Esophagus muscularis mucosa (tissue), 4 donors: ENCODE data around the gene DBF4B. TPM values are rescaled to one million over a fixed set of nuclear protein-coding genes. Genes with fewer than 3 reads are reported as not detected.

Source experiments
- DNase-seq: peaks from one replicate; pipeline ENCODE4 v3.0.0-alpha.2; 2017; ENCODE audit errors: extremely low spot score
- H3K27ac ChIP-seq, 4 donors: fragments of 200-600 bp; sonication (generic); replicated peaks in 1 of 4; 1 replicate in 3 of 4; 2 replicates in 1 of 4; pipeline ENCODE4 v1.5.1; 2016 to 2019; ENCODE audit warnings: mild to moderate bottlenecking in 1 of 4
- H3K27me3 ChIP-seq, 4 donors: fragments of 200-600 bp; sonication (generic); one replicate each; pipeline versions ENCODE4 v1.5.1 to v1.6.0; 2016 to 2019
- H3K36me3 ChIP-seq, 4 donors: fragments of 200-600 bp; sonication (generic); one replicate each; pipeline ENCODE4 v1.5.1; 2016 to 2019
- H3K4me1 ChIP-seq, 4 donors: fragments of 200-600 bp; sonication (generic); one replicate each; pipeline ENCODE4 v1.5.1; 2016 to 2019
- H3K4me3 ChIP-seq, 4 donors: fragments of 200-600 bp; sonication (generic); 1 replicate in 2 of 4; 2 replicates in 2 of 4; pipeline ENCODE4 v1.5.1; 2016 to 2019; ENCODE audit warnings: mild to moderate bottlenecking in 4 of 4, moderate library complexity in 1 of 4
- H3K9me3 ChIP-seq, 4 donors: fragments of 200-600 bp; sonication (generic); 1 replicate in 3 of 4; 2 replicates in 1 of 4; pipeline ENCODE4 v1.5.1; 2016 to 2019
- CTCF ChIP-seq, 3 experiments: fragments of 200-600 bp in 2 of 3; fragments of 450-650 bp in 1 of 3; sonication (generic) in 2 of 3; IDR thresholded peaks; one replicate each; pipeline ENCODE4 v1.5.1; 2017 to 2019; ENCODE audit warnings: antibody characterized with exemption in 3 of 3, mild to moderate bottlenecking in 2 of 3, moderate library complexity in 1 of 3
- EP300 ChIP-seq: sonication (generic); formaldehyde crosslinking; IDR thresholded peaks from one replicate; pipeline ENCODE4 v1.6.1; 2017; ENCODE audit warnings: antibody characterized with exemption
- POLR2A ChIP-seq: fragments of 450-650 bp; IDR thresholded peaks from one replicate; pipeline ENCODE4 v1.6.1; 2017; ENCODE audit warnings: antibody characterized with exemption, moderate library complexity, mild to moderate bottlenecking, low read depth
- POLR2AphosphoS5 ChIP-seq, 2 donors: sonication (generic); formaldehyde crosslinking; IDR thresholded peaks; one replicate each; pipeline ENCODE4 v1.6.1; 2017; ENCODE audit warnings: antibody characterized with exemption in 2 of 2
- WGBS: methylation state at CpG from one replicate; pipeline ENCODE4 v1.1.5; 2018; 5-methylcytosine and 5-hydroxymethylcytosine counted together
- intact Hi-C: fragments of 100-400 bp; cut with DNase I; formaldehyde crosslinking; loops from one replicate; pipeline ENCODE4 v1.15.1; 2023
- total RNA-seq, 4 donors: library from RNA; depleted of rRNA; stranded (reverse); fragments of >200 nt; gene quantifications; one replicate each; pipeline versions ENCODE4 v1.1.0 to v1.2.1, GENCODE V29; 2016

Gene DBF4B
- total RNA-seq, 4 donors from 2014 or later: 3.7 to 7.5 (median 5.2) TPM

- Histone ChIP-seq H3K27me3 (no peaks in the 10 kb centered on the region), H3K9me3 (no peaks in the 10 kb centered on the region), H3K4me3 (no peak overlapping the region), H3K27ac (no peak overlapping the region), H3K36me3 (peaks cover 5 to 53% (median 16%) of the 10 kb centered on the region in 4 donors), H3K4me1 (no peaks in the 10 kb centered on the region)
- TF ChIP-seq CTCF (IDR thresholded peaks at IDR 0.05): no peak
- TF ChIP-seq POLR2AphosphoS5 (IDR thresholded peaks at IDR 0.05): no peak
- no peak for TF ChIP-seq POLR2A
- TF ChIP-seq EP300: no peak
- intact Hi-C loops: no loop called here
- DNase-seq: no peak
- WGBS: 63% methylated on average over 3 of the region's 5 CpGs
Observed at GRCh38 chr17:44733753-44734152, 25.3 kb downstream of the DBF4B start.

DNA sequence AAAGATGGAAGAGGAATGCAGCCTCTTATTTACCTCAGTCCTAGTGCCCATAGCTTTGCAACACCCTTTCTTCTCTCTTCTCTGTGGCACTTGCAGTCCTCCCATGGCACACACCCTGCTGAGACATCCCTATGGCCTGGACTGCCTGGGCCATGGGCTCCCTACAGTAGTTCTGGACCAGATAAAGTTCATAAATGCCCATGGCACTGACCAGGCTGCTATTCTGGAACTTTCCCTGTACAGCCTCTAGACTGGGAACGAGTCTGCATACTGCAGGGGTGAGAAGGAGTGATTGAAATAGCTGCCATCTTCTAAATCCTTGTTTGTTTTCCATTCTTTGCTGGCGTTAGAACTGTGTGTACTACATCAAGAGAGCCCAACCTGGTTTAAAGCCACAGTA lies 25.8 kb downstream of the DBF4B start:
- 82% methylated on average over 2 of the region's 2 CpGs for WGBS
- Histone ChIP-seq H3K36me3 (peaks cover 5 to 54% (median 16%) of the 10 kb centered on the region in 4 donors), H3K27me3 (no peaks in the 10 kb centered on the region), H3K9me3 (no peaks in the 10 kb centered on the region), H3K4me1 (no peaks in the 10 kb centered on the region), H3K27ac (no peak overlapping the region), H3K4me3 (no peak overlapping the region)
- TF ChIP-seq CTCF (IDR thresholded peaks at IDR 0.05) (no peak), POLR2A (no peak), EP300 (no peak), POLR2AphosphoS5 (IDR thresholded peaks at IDR 0.05) (no peak)
- intact Hi-C loops: no loop called here
- no peak for DNase-seq

GRCh38 chr17:44736551-44737240 lies 28.2 kb downstream of the DBF4B start:
- no peaks in the 10 kb centered on the region for H3K4me1 ChIP-seq
- no peaks in the 10 kb centered on the region for H3K27me3 ChIP-seq
- TF ChIP-seq POLR2AphosphoS5 (IDR thresholded peaks at IDR 0.05): no peak
- no peak for TF ChIP-seq EP300
- no peak for TF ChIP-seq POLR2A
- no peak for TF ChIP-seq CTCF (IDR thresholded peaks at IDR 0.05)
- H3K9me3 ChIP-seq: no peaks in the 10 kb centered on the region
- WGBS: 81% methylated on average over 12 of the region's 12 CpGs
- H3K27ac ChIP-seq: no peak overlapping the region
- no peak overlapping the region for H3K4me3 ChIP-seq
- intact Hi-C loops: no loop called here
- DNase-seq: no peak
- H3K36me3 ChIP-seq: peaks cover 0 to 46% (median 9%) of the 10 kb centered on the region in 4 donors

DNA sequence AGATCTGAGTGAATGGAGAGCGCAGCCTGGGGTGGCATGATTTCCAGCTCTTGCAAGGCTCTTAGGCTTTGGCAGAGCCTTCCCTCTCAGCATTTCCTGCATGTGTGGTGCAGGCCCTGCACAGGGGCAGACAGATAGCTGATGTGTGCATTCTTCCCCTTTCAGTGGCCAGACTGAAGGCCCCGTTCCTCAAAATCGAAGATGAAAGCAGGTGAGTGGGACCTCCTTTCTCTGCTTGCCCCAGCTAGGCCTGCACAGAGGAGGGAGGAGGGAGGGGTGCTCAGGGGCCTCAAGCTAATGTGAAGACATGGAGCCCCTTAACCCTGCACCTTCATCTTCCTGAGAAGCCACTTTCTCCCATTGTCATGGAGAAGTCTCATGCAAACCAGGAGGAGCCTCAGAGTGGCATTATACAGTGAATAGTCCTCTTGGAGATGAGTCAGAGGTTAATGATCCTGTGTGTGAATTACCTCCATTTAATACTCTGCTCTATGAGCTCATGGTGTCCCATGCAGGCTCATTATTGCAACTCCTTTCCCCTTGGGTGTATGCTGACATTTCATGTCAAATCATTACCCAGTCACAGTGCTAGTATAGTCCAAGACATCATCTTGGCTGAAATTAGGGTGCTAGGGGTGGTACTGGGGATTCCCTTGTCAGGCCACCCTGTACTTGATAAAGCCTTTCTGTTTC lies 29.9 kb downstream of the DBF4B start:
- no peak for DNase-seq
- Histone ChIP-seq H3K27me3 (no peaks in the 10 kb centered on the region), H3K4me3 (no peak overlapping the region), H3K36me3 (peaks cover 0 to 42% (median 10%) of the 10 kb centered on the region in 4 donors), H3K9me3 (no peaks in the 10 kb centered on the region), H3K27ac (no peak overlapping the region), H3K4me1 (no peaks in the 10 kb centered on the region)
- WGBS: 100% methylated on average over 1 of the region's 3 CpGs
- TF ChIP-seq POLR2A (no peak), EP300 (no peak), CTCF (IDR thresholded peaks at IDR 0.05) (no peak), POLR2AphosphoS5 (IDR thresholded peaks at IDR 0.05) (no peak)
- intact Hi-C loops: no loop called here
